Stomach (tissue), 9 donors: Measurements from ENCODE around the gene ACBD3. TPM values are rescaled to one million over a fixed set of nuclear protein-coding genes. Genes with fewer than 3 reads are reported as not detected.

ENCODE experiments used
- DNase-seq, 2 donors: peaks; one replicate each; pipeline versions ENCODE4 v3.0.0 to v3.0.0-alpha.2; 2013 to 2019
- H3K27ac ChIP-seq, 5 donors: fragments of 200-600 bp in 4 of 5; sonication (generic) in 4 of 5; one replicate each; pipeline ENCODE4 v1.5.1; 2013 to 2019; ENCODE audit warnings: mild to moderate bottlenecking in 1 of 5, moderate library complexity in 1 of 5
- H3K27me3 ChIP-seq, 3 donors: fragments of 200-600 bp; sonication (generic); one replicate each; pipeline ENCODE4 v1.5.1; 2017 to 2019; ENCODE audit warnings: mixed run types in 1 of 3
- H3K36me3 ChIP-seq, 4 donors: fragments of 200-600 bp; sonication (generic); 1 replicate in 3 of 4; 2 replicates in 1 of 4; pipeline ENCODE4 v1.5.1; 2016 to 2019
- H3K4me1 ChIP-seq, 4 donors: fragments of 200-600 bp; sonication (generic); one replicate each; pipeline ENCODE4 v1.5.1; 2016 to 2019
- H3K4me3 ChIP-seq, 4 donors: fragments of 200-600 bp; sonication (generic) in 3 of 4; one replicate each; pipeline ENCODE4 v1.5.1; 2016 to 2019; ENCODE audit warnings: mild to moderate bottlenecking in 1 of 4
- H3K9me3 ChIP-seq, 4 donors: fragments of 200-600 bp; sonication (generic); one replicate each; pipeline ENCODE4 v1.5.1; 2016 to 2019
- CTCF ChIP-seq, 7 experiments: fragments of 450-650 bp in 4 of 7; fragments of 200-600 bp in 3 of 7; sonication (generic) in 3 of 7; IDR thresholded peaks; one replicate each; pipeline ENCODE4 v1.5.1; 2016 to 2019; ENCODE audit warnings: antibody characterized with exemption in 7 of 7, control low read depth in 2 of 7, mild to moderate bottlenecking in 1 of 7
- EP300 ChIP-seq: sonication (generic); formaldehyde crosslinking; IDR thresholded peaks from one replicate; pipeline ENCODE4 v1.6.1; 2017; ENCODE audit warnings: antibody characterized with exemption
- POLR2A ChIP-seq, 4 donors: fragments of 450-650 bp; IDR thresholded peaks; one replicate each; pipeline ENCODE4 v1.6.1; 2016; ENCODE audit warnings: antibody characterized with exemption in 4 of 4, control low read depth in 2 of 4, mild to moderate bottlenecking in 1 of 4, moderate library complexity in 1 of 4
- POLR2AphosphoS5 ChIP-seq, 3 donors: sonication (generic); formaldehyde crosslinking; IDR thresholded peaks; one replicate each; pipeline ENCODE4 v1.6.1; 2016; ENCODE audit warnings: antibody characterized with exemption in 3 of 3
- WGBS, 5 donors: extraction: QIAGEN DNeasy Blood & Tissue Kit in 3 of 5; methylation state at CpG; one replicate each; pipeline versions ENCODE4 v1.1.5 to v1.1.7; 2013 to 2018; 5-methylcytosine and 5-hydroxymethylcytosine counted together
- intact Hi-C: fragments of 100-400 bp; cut with DNase I; formaldehyde crosslinking; loops from one replicate; pipeline ENCODE4 v1.15.1; 2023; ENCODE audit warnings: low total_unique reads
- polyA plus RNA-seq, 3 donors: library from polyadenylated mRNA; stranded (reverse); fragments of 200-250 nt; gene quantifications; one replicate each; pipeline ENCODE4 v1.2.3, GENCODE V29; 2013
- total RNA-seq, 5 donors: library from RNA; depleted of rRNA; stranded (reverse); fragments of >200 nt; gene quantifications; one replicate each; pipeline versions ENCODE4 v1.1.0 to v1.2.3, GENCODE V29; 2014 to 2016
- donor health status: healthy with polysubstance abuse.
- donor health status: Bipolar disorder and iron deficiency.
- donor health status: healthy.

Gene ACBD3
- total and polyA plus RNA-seq, 8 donors, result 9.1 to 132 (median 35.5) TPM

DNA sequence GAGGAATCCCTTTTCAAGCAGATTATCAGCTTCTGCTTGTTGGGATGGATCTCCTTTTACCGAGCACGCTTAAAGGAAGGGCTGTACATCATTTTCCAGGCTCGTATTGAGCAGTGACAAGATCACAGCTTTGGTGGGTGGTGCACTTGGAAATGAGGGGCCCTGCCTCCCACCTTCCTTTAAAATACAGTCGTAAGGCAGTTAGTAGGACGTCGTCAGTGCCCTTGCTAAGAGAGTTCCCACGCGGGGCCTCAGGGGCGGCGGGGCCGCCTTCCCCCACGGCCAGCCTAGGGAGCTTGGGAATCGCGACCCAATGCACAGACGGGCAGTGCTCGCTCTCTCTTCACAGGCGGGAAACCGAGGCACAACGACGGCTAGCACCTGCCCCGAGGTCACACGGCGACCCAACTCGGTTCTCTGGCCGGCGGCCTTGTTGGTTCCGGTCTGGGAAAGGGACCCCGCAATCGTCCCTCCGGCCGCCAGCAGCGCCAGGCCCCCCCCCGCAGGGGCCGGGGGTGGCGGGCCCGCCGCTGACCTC, 65.4 kb downstream of the ACBD3 start:
- intact Hi-C loops, result loop anchor here (5.0 kb wide), 1 partner anchor 54 kb away; no protein-coding TSS in a partner anchor
- H3K4me3 ChIP-seq, result peak overlapping the region; percentile 67 to 76 (median 73)
- H3K36me3 ChIP-seq, result no peaks in the 10 kb centered on the region
- peak overlapping the region; percentile 91 to 96 (median 93) for H3K27ac ChIP-seq
- H3K4me1 ChIP-seq, result peaks cover 12 to 49% (median 42%) of the 10 kb centered on the region in 4 donors
- 13 to 43% (median 15%) methylated on average over 8 to 37 of the region's 37 CpGs for WGBS, 5 donors
- DNase-seq, result no peak
- no peaks in the 10 kb centered on the region for H3K9me3 ChIP-seq
- TF ChIP-seq EP300, result no peak
- no peak for TF ChIP-seq POLR2AphosphoS5 (IDR thresholded peaks at IDR 0.05)
- TF ChIP-seq POLR2A (IDR thresholded peaks at IDR 0.05), result no peak
- no peak for TF ChIP-seq CTCF (IDR thresholded peaks at IDR 0.05)
- H3K27me3 ChIP-seq, result no peaks in the 10 kb centered on the region

DNA sequence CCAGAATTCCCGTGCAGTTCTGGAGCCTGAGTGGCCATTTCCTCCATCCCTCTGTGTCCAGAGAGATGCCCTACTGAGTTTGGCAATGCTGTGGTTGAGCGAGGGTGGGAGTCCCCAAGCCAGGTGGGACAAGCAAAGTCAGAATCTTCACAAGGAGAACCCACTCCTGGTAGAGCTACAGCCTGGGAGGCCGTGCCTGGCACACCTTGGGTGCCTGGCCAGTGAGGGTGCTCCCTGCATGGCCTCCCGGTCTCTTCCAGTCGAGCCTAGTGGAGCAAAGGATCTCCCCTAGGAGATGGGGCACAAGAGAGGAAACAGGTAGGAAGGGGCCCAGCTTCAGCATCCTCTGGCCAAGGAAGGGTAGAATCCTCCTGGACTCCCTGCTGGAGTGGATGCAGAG, 66.1 kb downstream of the ACBD3 start:
- Histone ChIP-seq H3K9me3 (no peaks in the 10 kb centered on the region), H3K4me3 (no peak overlapping the region), H3K27ac (no peak overlapping the region), H3K36me3 (no peaks in the 10 kb centered on the region), H3K27me3 (no peaks in the 10 kb centered on the region), H3K4me1 (peaks cover 10 to 42% (median 39%) of the 10 kb centered on the region in 4 donors)
- intact Hi-C loops, result loop anchor here (5.0 kb wide), 1 partner anchor 53 kb away; no protein-coding TSS in a partner anchor
- WGBS, 5 donors, result 85 to 94% (median 88%) methylated on average over 3 to 5 of the region's 5 CpGs
- no peak for DNase-seq
- TF ChIP-seq POLR2A (IDR thresholded peaks at IDR 0.05), result no peak
- no peak for TF ChIP-seq CTCF (IDR thresholded peaks at IDR 0.05)
- TF ChIP-seq EP300, result no peak
- TF ChIP-seq POLR2AphosphoS5 (IDR thresholded peaks at IDR 0.05), result no peak

DNA sequence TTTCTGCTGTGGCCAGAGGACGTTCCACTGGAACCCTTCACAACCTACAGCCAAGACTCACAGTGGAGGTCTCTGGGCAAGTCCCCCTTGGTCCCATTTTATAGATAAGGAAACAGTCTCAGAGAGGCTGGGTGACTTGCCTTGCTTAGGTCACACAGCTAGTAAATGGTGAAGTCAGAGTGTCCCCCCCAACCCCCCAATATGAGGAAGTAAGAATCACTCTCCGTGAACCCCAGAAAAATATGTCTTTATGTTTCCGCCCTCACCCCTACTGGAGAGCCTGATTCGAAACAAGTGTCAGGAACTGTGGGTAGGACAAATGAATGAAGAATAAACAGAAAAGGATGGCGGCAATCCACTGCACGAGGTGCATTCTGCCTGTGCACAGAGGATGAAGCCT, 67.4 kb downstream of the ACBD3 start:
- no peak for DNase-seq
- Histone ChIP-seq H3K27ac (no peak overlapping the region), H3K27me3 (no peaks in the 10 kb centered on the region), H3K4me3 (no peak overlapping the region), H3K9me3 (no peaks in the 10 kb centered on the region), H3K36me3 (no peaks in the 10 kb centered on the region), H3K4me1 (peaks cover 8 to 30% (median 27%) of the 10 kb centered on the region in 4 donors)
- intact Hi-C loops, result loop anchor here (5.0 kb wide), 1 partner anchor 42 kb away; no protein-coding TSS in a partner anchor
- 81 to 89% (median 88%) methylated on average over 5 to 6 of the region's 6 CpGs for WGBS, 5 donors
- TF ChIP-seq CTCF (IDR thresholded peaks at IDR 0.05) (no peak), EP300 (no peak), POLR2A (IDR thresholded peaks at IDR 0.05) (no peak), POLR2AphosphoS5 (IDR thresholded peaks at IDR 0.05) (no peak)

DNA sequence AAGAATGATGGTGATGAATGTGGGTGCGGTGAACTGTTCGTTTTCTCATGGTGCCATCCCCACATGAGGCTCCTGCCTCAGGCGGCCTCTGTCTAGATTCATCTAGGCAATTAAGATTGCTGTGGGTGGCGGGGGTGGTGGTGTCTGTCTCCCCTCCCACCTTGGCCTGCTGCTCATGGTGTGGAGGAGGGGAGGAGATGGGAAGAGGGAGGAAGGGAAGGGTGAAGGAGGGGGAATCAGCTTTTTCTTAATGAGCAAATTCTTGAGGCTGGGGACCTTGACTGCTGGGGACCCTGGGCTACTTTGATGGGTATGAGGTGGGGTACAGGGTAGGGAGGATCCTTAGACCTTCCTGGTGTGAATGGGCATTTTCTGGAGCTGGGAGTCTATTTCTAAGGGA, 68.2 kb downstream of the ACBD3 start:
- Histone ChIP-seq H3K9me3 (no peaks in the 10 kb centered on the region), H3K4me3 (no peak overlapping the region), H3K36me3 (no peaks in the 10 kb centered on the region), H3K27ac (no peak overlapping the region), H3K4me1 (peaks cover 5 to 22% (median 20%) of the 10 kb centered on the region in 4 donors), H3K27me3 (no peaks in the 10 kb centered on the region)
- intact Hi-C loops, result loop anchor here (5.0 kb wide), 1 partner anchor 41 kb away; no protein-coding TSS in a partner anchor
- TF ChIP-seq POLR2A (IDR thresholded peaks at IDR 0.05) (no peak), POLR2AphosphoS5 (IDR thresholded peaks at IDR 0.05) (no peak), EP300 (no peak), CTCF (IDR thresholded peaks at IDR 0.05) (no peak)
- DNase-seq, result no peak
- 92 to 100% (median 95%) methylated on average over 4 of the region's 4 CpGs for WGBS, 5 donors
